GM21447 (cell line): ENCODE measurements around the gene DNAJC15.
A peak's percentile ranks its signal among the peaks of the same experiment; 100 is the strongest.
"Not testable (repeated sequence)": the region's sequence is repeated elsewhere in the genome, so short reads cannot be mapped to it uniquely, and the experiment has no call there.

Experiments used
- ATAC-seq: cut with Tn5 transposase; IDR thresholded peaks from one replicate; pipeline ENCODE4 v1.9.1; 2021; ENCODE audit not compliant: unreplicated experiment

The DNAJC15 gene

GRCh38 chr13:43044720-43045301 is 21.4 kb downstream of the DNAJC15 start:
- no peak for ATAC-seq

GRCh38 chr13:43045302-43045773 is 22.0 kb downstream of the DNAJC15 start:
- not testable (repeated sequence) for ATAC-seq

GRCh38 chr13:43046259-43046658 is 22.9 kb downstream of the DNAJC15 start:
- no peak for ATAC-seq

- no peak for ATAC-seq
These were observed 31.7 kb downstream of the DNAJC15 start for GRCh38 chr13:43054803-43055802.

GRCh38 chr13:43057653-43058317 is 34.4 kb downstream of the DNAJC15 start:
- ATAC-seq: no peak

DNA sequence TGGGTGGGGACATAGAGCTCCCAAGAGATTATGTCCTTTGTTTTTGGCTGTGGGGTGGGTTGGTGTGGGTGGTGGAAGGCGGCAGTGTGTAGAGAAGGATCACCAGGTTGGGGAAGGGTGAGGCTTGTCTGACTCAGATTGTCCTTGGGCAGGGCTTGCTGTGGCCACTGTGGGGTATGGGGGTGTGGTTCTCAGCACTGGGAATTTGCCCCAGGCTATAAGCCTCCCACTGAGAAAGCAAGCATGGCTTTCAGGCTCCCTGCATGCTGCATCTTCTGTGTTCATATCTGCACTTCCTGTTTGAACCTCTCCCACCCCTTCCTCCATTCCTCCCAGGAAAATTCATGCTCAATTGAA is 34.9 kb downstream of the DNAJC15 start:
- no peak for ATAC-seq

GRCh38 chr13:43058831-43059230 is 35.4 kb downstream of the DNAJC15 start:
- no peak for ATAC-seq

- not testable (repeated sequence) for ATAC-seq
These were observed 36.4 kb downstream of the DNAJC15 start for GRCh38 chr13:43059779-43060178.

DNA sequence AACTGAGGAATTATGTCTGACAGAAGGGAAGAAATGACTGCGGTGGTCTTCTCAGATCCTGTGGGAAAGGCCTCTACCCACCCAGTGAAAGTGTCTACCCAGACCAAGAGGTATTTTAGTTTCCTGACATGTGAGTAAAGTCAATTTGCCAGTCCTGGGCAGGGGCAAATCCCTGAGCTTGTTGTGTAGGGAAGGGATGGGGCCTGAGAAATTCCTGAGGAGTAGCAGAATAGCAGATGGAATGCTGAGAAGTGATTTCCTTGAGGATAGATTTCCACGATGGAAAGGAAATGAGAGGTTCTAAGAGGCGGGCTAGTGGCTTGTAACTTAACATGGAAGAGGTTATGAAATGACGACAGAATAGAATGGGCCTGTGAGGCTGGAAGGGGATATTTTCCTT is 37.4 kb downstream of the DNAJC15 start:
- ATAC-seq: not testable (repeated sequence)

DNA sequence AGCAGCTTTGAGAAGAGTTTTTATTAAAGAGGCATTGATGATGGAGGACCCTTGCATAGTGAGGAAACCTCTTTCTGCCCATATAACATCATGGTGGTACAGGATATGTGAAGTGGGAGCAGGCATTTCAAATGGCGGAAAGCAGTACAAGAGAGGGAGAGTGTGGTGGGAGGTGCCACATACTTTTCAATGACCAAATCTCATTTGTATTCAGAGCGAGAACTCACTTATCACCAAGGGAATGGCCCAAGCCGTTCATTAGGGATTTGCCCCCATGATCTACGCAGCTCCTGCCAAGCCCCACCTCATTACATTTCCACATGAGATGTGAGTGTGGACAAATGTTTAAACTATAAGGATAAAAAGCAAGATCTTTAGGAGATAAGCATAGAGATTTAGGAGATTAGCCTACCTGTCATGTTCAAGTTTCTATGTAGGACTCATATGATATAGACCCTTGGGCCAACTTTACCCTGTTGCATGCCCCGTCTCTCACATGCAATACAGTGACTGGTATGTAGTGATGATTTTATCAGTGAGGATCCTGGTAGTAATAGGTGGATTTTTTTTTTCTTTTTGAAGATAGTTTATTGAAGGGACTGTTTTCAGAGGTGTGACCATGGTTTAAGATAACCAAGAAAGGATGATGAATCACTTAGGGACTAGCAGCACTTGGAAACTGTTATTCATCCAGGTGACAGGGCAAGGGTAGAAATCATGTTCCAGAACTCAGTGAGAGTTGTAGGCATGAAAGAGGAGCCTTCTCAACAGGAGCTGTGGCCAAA is 38.3 kb downstream of the DNAJC15 start:
- ATAC-seq: no peak

GRCh38 chr13:43071824-43072223 is 48.4 kb downstream of the DNAJC15 start:
- ATAC-seq: no peak

- ATAC-seq: no peak
These were observed 49.0 kb downstream of the DNAJC15 start for GRCh38 chr13:43072394-43072793.

- peak; percentile 63 for ATAC-seq
These were observed 51.6 kb downstream of the DNAJC15 start for GRCh38 chr13:43074824-43075510.

DNA sequence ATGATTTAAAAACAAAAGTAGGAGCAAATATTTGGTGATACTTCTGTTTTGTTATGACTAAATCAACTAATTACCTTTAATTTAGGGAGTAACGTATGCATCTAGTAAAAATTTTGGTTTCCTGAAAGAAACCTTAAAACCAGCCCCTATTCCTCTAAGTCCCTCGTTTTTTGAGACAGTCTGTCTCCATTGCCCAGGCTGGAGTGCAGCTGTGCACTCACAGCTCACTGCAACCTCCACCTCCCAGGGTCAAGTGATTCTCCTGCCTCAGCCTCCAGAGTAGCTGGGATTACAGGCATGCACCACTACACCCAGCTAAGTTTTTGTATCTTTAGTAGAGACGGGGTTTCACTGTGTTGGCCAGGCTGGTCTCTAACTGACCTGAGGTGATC is 52.1 kb downstream of the DNAJC15 start:
- not testable (repeated sequence) for ATAC-seq

- no peak for ATAC-seq
These were observed 53.7 kb downstream of the DNAJC15 start for GRCh38 chr13:43077046-43077445.

DNA sequence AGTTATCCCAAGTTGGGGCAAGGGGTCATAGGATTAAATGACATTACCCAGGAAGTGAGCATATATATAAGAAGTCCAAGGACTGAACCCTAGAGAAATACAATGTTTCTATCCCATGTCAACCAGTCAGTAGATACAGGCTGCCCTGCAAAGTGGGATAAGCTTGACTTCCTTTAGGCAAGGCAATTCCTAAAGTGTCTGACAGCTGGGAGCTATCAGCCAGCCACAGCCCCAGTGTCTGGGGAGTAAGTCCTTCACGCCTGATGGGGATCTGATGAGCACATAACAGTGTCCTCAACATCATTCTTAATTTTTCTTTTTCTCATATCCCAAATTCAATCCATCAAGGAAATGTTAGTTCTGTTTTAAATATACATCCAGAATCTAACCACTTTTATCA is 54.1 kb downstream of the DNAJC15 start:
- no peak for ATAC-seq

- no peak for ATAC-seq
These were observed 54.5 kb downstream of the DNAJC15 start for GRCh38 chr13:43077906-43078305.

DNA sequence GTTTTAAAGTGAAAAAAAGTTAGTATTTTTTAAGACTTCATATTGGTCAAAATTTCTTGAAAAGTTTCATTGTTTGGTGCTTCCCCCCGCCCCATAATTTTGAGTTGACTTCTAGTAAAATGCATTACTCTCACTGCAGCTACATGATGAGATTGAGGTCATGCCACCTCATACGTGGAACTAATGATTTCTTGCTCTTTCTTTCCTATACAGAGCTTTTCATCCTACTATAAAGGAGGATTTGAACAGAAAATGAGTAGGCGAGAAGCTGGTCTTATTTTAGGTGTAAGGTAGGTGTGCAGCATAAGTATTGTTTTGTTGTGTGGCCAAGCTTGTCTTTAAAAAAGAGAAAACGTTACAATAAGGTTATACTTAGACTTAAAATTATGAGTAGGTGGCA is 55.0 kb downstream of the DNAJC15 start:
- no peak for ATAC-seq

- ATAC-seq: no peak
These were observed 56.1 kb downstream of the DNAJC15 start for GRCh38 chr13:43079392-43079931.

DNA sequence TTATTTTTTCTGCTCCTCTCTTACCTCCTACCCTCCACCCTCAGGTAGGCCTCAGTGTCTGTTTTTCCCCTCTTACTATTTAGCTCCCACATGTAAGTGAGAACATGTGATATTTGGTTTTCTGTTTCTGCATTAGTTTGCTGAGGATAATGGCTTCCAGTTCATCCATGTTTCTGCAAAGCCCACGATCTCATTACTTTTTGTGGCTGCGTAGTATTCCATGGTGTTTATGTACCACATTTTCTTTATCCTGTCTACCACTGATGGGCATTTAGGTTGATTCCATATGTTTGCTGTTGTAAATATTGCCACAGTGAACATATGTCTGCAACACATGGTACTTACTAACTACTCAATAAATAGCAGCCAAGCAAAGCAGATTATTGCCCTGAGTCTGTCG is 56.8 kb downstream of the DNAJC15 start:
- no peak for ATAC-seq
